B cell (primary cell): ENCODE measurements around the gene SLC18A3.

Experiments used
- EZH2 ChIP-seq: IDR thresholded peaks from 2 replicates; pipeline ENCODE4 v1.6.1; 2012; ENCODE audit warnings: borderline replicate concordance, low read depth, mild to moderate bottlenecking, moderate library complexity, low read length; ENCODE audit not compliant: insufficient read depth, poor library complexity, severe bottlenecking
- TF ChIP-seq, protein P1 (sequence below): fragments of 200-600 bp; IDR thresholded peaks from one replicate; pipeline ENCODE4 v1.8.0; 2022; ENCODE audit warnings: antibody characterized with exemption, mild to moderate bottlenecking

DNA sequence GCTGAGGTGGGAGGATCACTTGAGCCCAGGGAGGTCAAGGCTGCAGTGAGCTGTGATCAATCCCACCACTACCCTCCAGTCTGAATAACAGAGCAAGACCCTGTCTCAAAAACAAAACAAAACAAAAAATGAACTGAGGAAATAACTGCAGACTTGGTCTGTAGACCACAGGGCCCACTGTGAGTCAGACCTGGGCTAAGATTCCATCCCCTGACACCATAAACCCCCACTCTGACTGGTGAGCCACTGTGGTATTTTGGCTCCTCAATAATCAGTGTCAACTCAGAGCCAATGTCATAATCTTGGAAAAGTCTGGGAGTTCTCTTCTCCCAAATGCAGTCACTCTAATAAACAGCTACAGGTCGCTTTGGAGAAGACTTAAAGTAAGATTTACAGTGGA is 47.2 kb upstream of the SLC18A3 start:
- TF ChIP-seq, protein P1, sequence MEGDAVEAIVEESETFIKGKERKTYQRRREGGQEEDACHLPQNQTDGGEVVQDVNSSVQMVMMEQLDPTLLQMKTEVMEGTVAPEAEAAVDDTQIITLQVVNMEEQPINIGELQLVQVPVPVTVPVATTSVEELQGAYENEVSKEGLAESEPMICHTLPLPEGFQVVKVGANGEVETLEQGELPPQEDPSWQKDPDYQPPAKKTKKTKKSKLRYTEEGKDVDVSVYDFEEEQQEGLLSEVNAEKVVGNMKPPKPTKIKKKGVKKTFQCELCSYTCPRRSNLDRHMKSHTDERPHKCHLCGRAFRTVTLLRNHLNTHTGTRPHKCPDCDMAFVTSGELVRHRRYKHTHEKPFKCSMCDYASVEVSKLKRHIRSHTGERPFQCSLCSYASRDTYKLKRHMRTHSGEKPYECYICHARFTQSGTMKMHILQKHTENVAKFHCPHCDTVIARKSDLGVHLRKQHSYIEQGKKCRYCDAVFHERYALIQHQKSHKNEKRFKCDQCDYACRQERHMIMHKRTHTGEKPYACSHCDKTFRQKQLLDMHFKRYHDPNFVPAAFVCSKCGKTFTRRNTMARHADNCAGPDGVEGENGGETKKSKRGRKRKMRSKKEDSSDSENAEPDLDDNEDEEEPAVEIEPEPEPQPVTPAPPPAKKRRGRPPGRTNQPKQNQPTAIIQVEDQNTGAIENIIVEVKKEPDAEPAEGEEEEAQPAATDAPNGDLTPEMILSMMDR, result no peak
- TF ChIP-seq EZH2, result no peak
